ENCODE results near the gene DGKG.

DNA sequence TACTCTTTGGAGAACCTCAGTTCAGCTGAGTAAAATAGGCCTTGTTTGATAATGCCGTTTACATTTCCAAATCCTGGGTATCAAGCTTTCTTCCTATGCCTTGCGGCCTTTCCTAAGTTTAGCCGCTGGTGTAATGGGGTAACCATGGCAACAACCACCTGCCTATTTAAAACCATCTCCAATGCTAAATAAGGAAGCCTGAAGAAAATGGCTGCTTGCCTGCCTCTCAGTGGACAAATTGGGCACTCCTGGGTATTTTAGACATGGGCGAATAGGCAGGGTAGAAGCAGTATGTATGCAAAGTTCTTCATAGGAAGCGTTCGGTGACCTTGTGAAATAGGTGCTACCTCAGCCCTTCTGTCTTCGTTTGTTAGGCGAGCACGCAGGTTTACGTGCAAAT is 122.7 kb downstream of the DGKG start:
- TF ChIP-seq, protein P1, sequence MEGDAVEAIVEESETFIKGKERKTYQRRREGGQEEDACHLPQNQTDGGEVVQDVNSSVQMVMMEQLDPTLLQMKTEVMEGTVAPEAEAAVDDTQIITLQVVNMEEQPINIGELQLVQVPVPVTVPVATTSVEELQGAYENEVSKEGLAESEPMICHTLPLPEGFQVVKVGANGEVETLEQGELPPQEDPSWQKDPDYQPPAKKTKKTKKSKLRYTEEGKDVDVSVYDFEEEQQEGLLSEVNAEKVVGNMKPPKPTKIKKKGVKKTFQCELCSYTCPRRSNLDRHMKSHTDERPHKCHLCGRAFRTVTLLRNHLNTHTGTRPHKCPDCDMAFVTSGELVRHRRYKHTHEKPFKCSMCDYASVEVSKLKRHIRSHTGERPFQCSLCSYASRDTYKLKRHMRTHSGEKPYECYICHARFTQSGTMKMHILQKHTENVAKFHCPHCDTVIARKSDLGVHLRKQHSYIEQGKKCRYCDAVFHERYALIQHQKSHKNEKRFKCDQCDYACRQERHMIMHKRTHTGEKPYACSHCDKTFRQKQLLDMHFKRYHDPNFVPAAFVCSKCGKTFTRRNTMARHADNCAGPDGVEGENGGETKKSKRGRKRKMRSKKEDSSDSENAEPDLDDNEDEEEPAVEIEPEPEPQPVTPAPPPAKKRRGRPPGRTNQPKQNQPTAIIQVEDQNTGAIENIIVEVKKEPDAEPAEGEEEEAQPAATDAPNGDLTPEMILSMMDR (IDR thresholded peaks at IDR 0.05; ENCODE audit: low read depth, low read length, poor library complexity, severe bottlenecking): no peak
- TF ChIP-seq EZH2phosphoT487 (IDR thresholded peaks at IDR 0.05; ENCODE audit: borderline replicate concordance, low read length): no peak
